Glutamatergic neuron (in vitro differentiated cells): Measurements from ENCODE around the gene NTM. TPM values are rescaled to one million over a fixed set of nuclear protein-coding genes. Genes with fewer than 3 reads are reported as not detected.

Experiments used
- DNase-seq: peaks from one replicate; pipeline ENCODE4 v3.0.0; 2022
- H3K27ac Mint-ChIP-seq: one replicate; pipeline ENCODE4 v1.8.0; 2020; ENCODE audit warnings: mild to moderate bottlenecking, mixed read lengths, inconsistent platforms; ENCODE audit not compliant: unreplicated experiment
- H3K27me3 Mint-ChIP-seq: one replicate; pipeline ENCODE4 v1.8.0; 2020; ENCODE audit warnings: mild to moderate bottlenecking, moderate library complexity, mixed read lengths, inconsistent platforms; ENCODE audit not compliant: unreplicated experiment
- H3K36me3 Mint-ChIP-seq: one replicate; pipeline ENCODE4 v1.8.0; 2020; ENCODE audit warnings: mild to moderate bottlenecking, mixed read lengths, inconsistent platforms; ENCODE audit not compliant: unreplicated experiment
- H3K4me1 Mint-ChIP-seq: one replicate; pipeline ENCODE4 v1.8.0; 2020; ENCODE audit warnings: mild to moderate bottlenecking, low read depth, mixed read lengths, inconsistent platforms; ENCODE audit not compliant: unreplicated experiment
- H3K4me3 Mint-ChIP-seq: one replicate; pipeline ENCODE4 v1.8.0; 2020; ENCODE audit warnings: mild to moderate bottlenecking, mixed read lengths, inconsistent platforms; ENCODE audit not compliant: unreplicated experiment
- H3K9me3 Mint-ChIP-seq: one replicate; pipeline ENCODE4 v1.8.0; 2020; ENCODE audit warnings: mild to moderate bottlenecking, moderate library complexity, mixed read lengths, inconsistent platforms; ENCODE audit not compliant: unreplicated experiment
- CTCF ChIP-seq: fragments of 200-600 bp; sonication (generic); IDR thresholded peaks from one replicate; pipeline ENCODE4 v1.5.0; 2021; ENCODE audit not compliant: partially characterized antibody, unreplicated experiment
- total RNA-seq: library from RNA; stranded (reverse); fragmentation: NEBNext Ultra II Directional; extraction: Animal tissue kit (Norgen Biotek cat#: 25700); gene quantifications from one replicate; pipeline ENCODE4 v1.2.1, GENCODE V29; 2021; ENCODE audit not compliant: unreplicated experiment

NTM gene
- total RNA-seq, 1 donor from 2014 or later: 1.2 TPM

GRCh38 chr11:131899950-131900580 lies 529.6 kb downstream of the NTM start:
- DNase-seq: no peak
- H3K4me1 Mint-ChIP-seq: no peaks in the 10 kb centered on the region
- H3K27ac Mint-ChIP-seq: no peak overlapping the region
- H3K27me3 Mint-ChIP-seq: no peaks in the 10 kb centered on the region
- no peak for TF ChIP-seq CTCF
- no peaks in the 10 kb centered on the region for H3K9me3 Mint-ChIP-seq
- H3K36me3 Mint-ChIP-seq: no peaks in the 10 kb centered on the region
- H3K4me3 Mint-ChIP-seq: no peak overlapping the region

GRCh38 chr11:131902421-131902820 lies 532.0 kb downstream of the NTM start:
- no peaks in the 10 kb centered on the region for H3K4me1 Mint-ChIP-seq
- peaks cover 2% of the 10 kb centered on the region for H3K9me3 Mint-ChIP-seq
- H3K4me3 Mint-ChIP-seq: no peak overlapping the region
- no peak for DNase-seq
- H3K27ac Mint-ChIP-seq: no peak overlapping the region
- H3K27me3 Mint-ChIP-seq: peaks cover 8% of the 10 kb centered on the region
- H3K36me3 Mint-ChIP-seq: no peaks in the 10 kb centered on the region
- TF ChIP-seq CTCF: no peak

- Mint-ChIP-seq H3K27ac (no peak overlapping the region), H3K4me3 (no peak overlapping the region), H3K4me1 (no peaks in the 10 kb centered on the region), H3K9me3 (peaks cover 2% of the 10 kb centered on the region), H3K27me3 (peaks cover 8% of the 10 kb centered on the region), H3K36me3 (no peaks in the 10 kb centered on the region)
- DNase-seq: no peak
- TF ChIP-seq CTCF: no peak
Measured at GRCh38 chr11:131903074-131903473, 532.7 kb downstream of the NTM start.

GRCh38 chr11:131904756-131905155 lies 534.3 kb downstream of the NTM start:
- Mint-ChIP-seq H3K27me3 (peaks cover 9% of the 10 kb centered on the region), H3K36me3 (no peaks in the 10 kb centered on the region), H3K4me1 (no peaks in the 10 kb centered on the region), H3K27ac (no peak overlapping the region), H3K9me3 (peaks cover 2% of the 10 kb centered on the region), H3K4me3 (no peak overlapping the region)
- no peak for DNase-seq
- TF ChIP-seq CTCF: no peak

- H3K27ac Mint-ChIP-seq: no peak overlapping the region
- H3K36me3 Mint-ChIP-seq: no peaks in the 10 kb centered on the region
- no peak overlapping the region for H3K4me3 Mint-ChIP-seq
- peaks cover 12% of the 10 kb centered on the region for H3K27me3 Mint-ChIP-seq
- TF ChIP-seq CTCF: no peak
- DNase-seq: no peak
- peaks cover 2% of the 10 kb centered on the region for H3K9me3 Mint-ChIP-seq
- no peaks in the 10 kb centered on the region for H3K4me1 Mint-ChIP-seq
Measured at GRCh38 chr11:131906963-131907362, 536.5 kb downstream of the NTM start.
